Gastroesophageal sphincter (tissue), 4 donors: Measurements from ENCODE around the gene SYT1. TPM values are rescaled to one million over a fixed set of nuclear protein-coding genes. Genes with fewer than 3 reads are reported as not detected.

Experiments
- ATAC-seq: fragments of 150-250 bp; one replicate; pipeline ENCODE4 v1.9.1; 2016; ENCODE audit warnings: mild to moderate bottlenecking, moderate library complexity
- H3K27ac ChIP-seq, 4 donors: fragments of 200-600 bp; sonication (generic) in 3 of 4; 1 replicate in 3 of 4; 2 replicates in 1 of 4; pipeline ENCODE4 v1.5.1; 2016 to 2019
- H3K27me3 ChIP-seq: fragments of 200-600 bp; sonication (generic); one replicate; pipeline ENCODE4 v1.5.1; 2019
- H3K36me3 ChIP-seq, 2 donors: fragments of 200-600 bp; sonication (generic); one replicate each; pipeline ENCODE4 v1.5.1; 2019; ENCODE audit warnings: control low read depth in 1 of 2
- H3K4me1 ChIP-seq, 3 donors: fragments of 200-600 bp; sonication (generic); 1 replicate in 2 of 3; 2 replicates in 1 of 3; pipeline ENCODE4 v1.5.1; 2016 to 2019; ENCODE audit warnings: control low read depth in 2 of 3
- H3K4me3 ChIP-seq, 2 donors: fragments of 200-600 bp; sonication (generic); one replicate each; pipeline ENCODE4 v1.5.1; 2019; ENCODE audit warnings: mild to moderate bottlenecking in 1 of 2, moderate library complexity in 1 of 2
- H3K9me3 ChIP-seq, 3 donors: fragments of 200-600 bp; sonication (generic); one replicate each; pipeline ENCODE4 v1.5.1; 2017 to 2019; ENCODE audit warnings: control low read depth in 2 of 3
- EP300 ChIP-seq: sonication (generic); formaldehyde crosslinking; IDR thresholded peaks from one replicate; pipeline ENCODE4 v1.6.1; 2017; ENCODE audit warnings: antibody characterized with exemption, mild to moderate bottlenecking
- POLR2A ChIP-seq, 2 donors: fragments of 450-650 bp; IDR thresholded peaks; one replicate each; pipeline ENCODE4 v1.6.1; 2017; ENCODE audit warnings: antibody characterized with exemption in 2 of 2, mild to moderate bottlenecking in 2 of 2, moderate library complexity in 1 of 2
- POLR2AphosphoS5 ChIP-seq: sonication (generic); formaldehyde crosslinking; IDR thresholded peaks from one replicate; pipeline ENCODE4 v1.6.1; 2017; ENCODE audit warnings: antibody characterized with exemption
- WGBS, 2 donors: methylation state at CpG; one replicate each; pipeline ENCODE4 v1.1.5; 2018; ENCODE audit warnings: low coverage in 1 of 2; 5-methylcytosine and 5-hydroxymethylcytosine counted together
- total RNA-seq, 4 donors: library from RNA; depleted of rRNA; stranded (reverse); fragments of >200 nt; gene quantifications; one replicate each; pipeline ENCODE4 v1.1.0, GENCODE V29; 2016
- TF ChIP-seq, protein P1 (sequence below), 4 experiments: fragments of 200-600 bp in 2 of 4; fragments of 450-650 bp in 2 of 4; sonication (generic) in 1 of 4; IDR thresholded peaks; one replicate each; pipeline ENCODE4 v1.5.1; 2017 to 2019; ENCODE audit warnings: antibody characterized with exemption in 4 of 4, mild to moderate bottlenecking in 2 of 4, moderate library complexity in 2 of 4

The SYT1 gene
- total RNA-seq, 4 donors from 2014 or later, result 1.9 to 6.6 (median 3.5) TPM

DNA sequence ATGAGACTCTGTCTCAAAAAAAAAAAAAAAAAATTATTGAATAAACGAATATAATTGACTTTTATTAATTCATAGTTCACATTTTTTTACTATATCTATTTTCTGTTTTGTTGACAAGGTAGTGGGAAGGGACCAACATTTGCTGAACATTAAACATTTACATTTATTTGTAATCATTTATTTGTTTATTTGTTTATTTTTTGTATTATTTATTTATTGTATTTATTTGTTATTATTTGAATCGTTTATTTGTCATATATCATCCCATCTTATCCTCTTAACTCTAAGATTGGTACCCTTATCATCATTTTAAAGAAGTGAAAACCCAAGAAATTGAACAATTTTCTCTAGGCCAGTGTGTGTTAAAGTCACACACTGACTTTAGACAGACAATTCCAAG is 101.5 kb downstream of the SYT1 start:
- no peak overlapping the region for H3K4me3 ChIP-seq
- H3K9me3 ChIP-seq, result no peaks in the 10 kb centered on the region
- no peak overlapping the region for H3K27ac ChIP-seq
- TF ChIP-seq EP300 (no peak), POLR2AphosphoS5 (no peak), POLR2A (IDR thresholded peaks at IDR 0.05) (no peak)
- TF ChIP-seq, protein P1, sequence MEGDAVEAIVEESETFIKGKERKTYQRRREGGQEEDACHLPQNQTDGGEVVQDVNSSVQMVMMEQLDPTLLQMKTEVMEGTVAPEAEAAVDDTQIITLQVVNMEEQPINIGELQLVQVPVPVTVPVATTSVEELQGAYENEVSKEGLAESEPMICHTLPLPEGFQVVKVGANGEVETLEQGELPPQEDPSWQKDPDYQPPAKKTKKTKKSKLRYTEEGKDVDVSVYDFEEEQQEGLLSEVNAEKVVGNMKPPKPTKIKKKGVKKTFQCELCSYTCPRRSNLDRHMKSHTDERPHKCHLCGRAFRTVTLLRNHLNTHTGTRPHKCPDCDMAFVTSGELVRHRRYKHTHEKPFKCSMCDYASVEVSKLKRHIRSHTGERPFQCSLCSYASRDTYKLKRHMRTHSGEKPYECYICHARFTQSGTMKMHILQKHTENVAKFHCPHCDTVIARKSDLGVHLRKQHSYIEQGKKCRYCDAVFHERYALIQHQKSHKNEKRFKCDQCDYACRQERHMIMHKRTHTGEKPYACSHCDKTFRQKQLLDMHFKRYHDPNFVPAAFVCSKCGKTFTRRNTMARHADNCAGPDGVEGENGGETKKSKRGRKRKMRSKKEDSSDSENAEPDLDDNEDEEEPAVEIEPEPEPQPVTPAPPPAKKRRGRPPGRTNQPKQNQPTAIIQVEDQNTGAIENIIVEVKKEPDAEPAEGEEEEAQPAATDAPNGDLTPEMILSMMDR (IDR thresholded peaks at IDR 0.05), result no peak
- ATAC-seq, result no peak
- 71 to 73% methylated on average over 2 of the region's 2 CpGs for WGBS, 2 donors
- no peaks in the 10 kb centered on the region for H3K4me1 ChIP-seq
- no peaks in the 10 kb centered on the region for H3K27me3 ChIP-seq
- H3K36me3 ChIP-seq, result no peaks in the 10 kb centered on the region

DNA sequence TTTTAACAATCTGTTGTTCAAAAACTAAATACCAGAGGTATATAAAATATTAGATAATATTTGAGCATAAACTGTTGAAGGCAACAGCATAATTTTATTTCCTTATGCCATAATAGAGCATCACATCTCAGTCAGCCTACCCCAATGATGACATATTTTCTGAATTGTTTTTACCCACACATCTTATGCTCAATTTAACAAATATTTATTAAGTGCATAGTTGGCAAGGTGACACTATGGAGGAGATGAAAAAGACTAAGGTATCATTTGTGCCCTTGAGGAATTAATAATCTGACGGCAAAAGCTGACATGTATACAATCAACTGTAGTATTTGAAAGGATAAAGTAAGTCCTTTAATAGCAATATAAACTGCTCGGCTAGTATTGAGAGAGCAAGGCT is 102.4 kb downstream of the SYT1 start:
- no peak for ATAC-seq
- 37 to 44% methylated on average over 2 of the region's 2 CpGs for WGBS, 2 donors

DNA sequence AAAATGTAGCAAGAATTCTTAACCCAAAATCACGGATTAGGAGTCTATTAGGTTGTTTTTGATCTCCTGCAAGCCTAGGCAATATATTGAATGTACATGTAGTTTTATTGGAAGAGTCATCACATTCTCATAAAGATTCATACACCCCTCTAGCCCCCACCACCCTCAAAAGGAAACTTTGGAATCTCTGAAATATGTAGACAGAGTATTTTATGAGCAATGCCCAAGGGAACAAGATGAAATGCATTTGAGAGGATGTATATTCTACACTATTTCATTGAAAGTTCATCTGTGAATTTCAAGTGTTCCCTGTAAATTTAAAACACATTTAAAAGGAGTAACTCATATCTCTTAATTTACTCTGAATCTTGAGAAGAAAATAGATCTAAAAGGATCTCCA is 103.7 kb downstream of the SYT1 start:
- H3K9me3 ChIP-seq, result no peaks in the 10 kb centered on the region
- no peaks in the 10 kb centered on the region for H3K4me1 ChIP-seq
- no peak for TF ChIP-seq EP300
- TF ChIP-seq, protein P1 (IDR thresholded peaks at IDR 0.05), result no peak
- no peak for TF ChIP-seq POLR2AphosphoS5
- no peak for TF ChIP-seq POLR2A (IDR thresholded peaks at IDR 0.05)
- no peak overlapping the region for H3K27ac ChIP-seq
- no peak for ATAC-seq
- 80 to 95% methylated on average over 1 of the region's 1 CpG for WGBS, 2 donors
- H3K27me3 ChIP-seq, result no peaks in the 10 kb centered on the region
- no peaks in the 10 kb centered on the region for H3K36me3 ChIP-seq
- H3K4me3 ChIP-seq, result no peak overlapping the region

More for the DNA sequence above, 102.4 kb downstream of the SYT1 start:
- Histone ChIP-seq H3K27ac (no peak overlapping the region), H3K4me3 (no peak overlapping the region), H3K4me1 (no peaks in the 10 kb centered on the region), H3K27me3 (no peaks in the 10 kb centered on the region), H3K9me3 (no peaks in the 10 kb centered on the region), H3K36me3 (no peaks in the 10 kb centered on the region)
- no peak for TF ChIP-seq POLR2A (IDR thresholded peaks at IDR 0.05)
- TF ChIP-seq POLR2AphosphoS5, result no peak
- TF ChIP-seq, protein P1 (IDR thresholded peaks at IDR 0.05), result no peak
- no peak for TF ChIP-seq EP300

DNA sequence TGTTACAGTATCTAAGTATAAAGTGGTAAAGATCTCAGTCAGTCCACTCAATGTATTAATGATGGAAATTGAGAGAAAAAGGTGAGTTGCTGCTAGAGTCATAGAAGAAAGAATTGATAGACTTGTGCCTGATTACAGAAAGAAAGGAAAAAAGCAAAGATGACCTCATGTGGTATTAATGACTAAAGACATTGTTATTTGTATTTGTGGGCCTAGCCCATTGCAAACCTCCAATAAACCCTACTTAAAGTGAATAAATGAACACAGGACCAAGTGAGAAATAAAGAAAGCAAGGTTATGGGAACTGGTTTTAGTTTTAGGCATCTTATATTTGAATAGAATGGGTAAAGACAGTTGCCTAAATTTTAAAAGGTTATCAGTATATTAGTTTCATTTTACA is 105.5 kb downstream of the SYT1 start:
- ATAC-seq, result no peak
- H3K4me3 ChIP-seq, result no peak overlapping the region
- no peaks in the 10 kb centered on the region for H3K4me1 ChIP-seq
- TF ChIP-seq, protein P1 (IDR thresholded peaks at IDR 0.05), result no peak
- no peak for TF ChIP-seq POLR2AphosphoS5
- no peak for TF ChIP-seq POLR2A (IDR thresholded peaks at IDR 0.05)
- TF ChIP-seq EP300, result no peak
- H3K9me3 ChIP-seq, result no peaks in the 10 kb centered on the region
- no peaks in the 10 kb centered on the region for H3K27me3 ChIP-seq
- H3K36me3 ChIP-seq, result no peaks in the 10 kb centered on the region
- H3K27ac ChIP-seq, result no peak overlapping the region

DNA sequence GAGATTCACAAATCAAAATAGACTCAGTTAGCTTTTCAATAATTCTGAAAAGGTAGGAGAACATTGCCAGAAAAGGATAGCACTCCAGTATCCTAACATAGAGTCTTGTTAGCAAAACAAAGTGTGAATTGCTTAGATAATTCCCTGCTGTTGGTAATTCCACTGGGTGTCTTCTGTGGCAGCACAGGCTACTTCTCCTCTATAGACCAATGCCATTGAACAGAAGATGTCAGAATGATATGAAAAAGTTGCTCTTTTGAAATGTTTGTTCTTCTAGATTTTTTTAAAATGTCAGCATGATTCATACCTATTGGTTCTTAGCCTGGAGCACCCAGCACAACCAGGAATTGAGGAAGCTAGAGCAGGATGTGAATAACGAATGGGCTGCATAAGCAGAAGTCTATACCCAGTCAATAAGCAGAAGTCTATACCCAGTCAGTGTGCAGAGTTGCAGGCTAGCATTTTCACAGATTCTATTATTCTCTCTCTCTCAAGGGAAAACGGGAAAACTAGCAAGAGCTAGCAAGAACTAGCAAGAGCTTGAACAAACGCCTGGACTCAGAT is 112.8 kb downstream of the SYT1 start:
- 39 to 66% methylated on average over 3 of the region's 3 CpGs for WGBS, 2 donors
- Histone ChIP-seq H3K4me1 (no peaks in the 10 kb centered on the region), H3K27me3 (no peaks in the 10 kb centered on the region), H3K9me3 (no peaks in the 10 kb centered on the region), H3K36me3 (no peaks in the 10 kb centered on the region), H3K4me3 (no peak overlapping the region), H3K27ac (no peak overlapping the region)
- TF ChIP-seq POLR2A (IDR thresholded peaks at IDR 0.05) (no peak), POLR2AphosphoS5 (no peak), EP300 (no peak)
- TF ChIP-seq, protein P1 (IDR thresholded peaks at IDR 0.05), result no peak
- peak; percentile 50 for ATAC-seq
